ENCODE results near the gene MAPKAPK3.
"Not testable (repeated sequence)": the region's sequence is repeated elsewhere in the genome, so short reads cannot be mapped to it uniquely, and the experiment has no call there.

MAPKAPK3 gene

GRCh38 chr3:50662408-50662807 lies 45.5 kb downstream of the MAPKAPK3 start:
- H4K20me1 ChIP-seq (ENCODE audit: insufficient read depth) = no peaks in the 10 kb centered on the region

DNA sequence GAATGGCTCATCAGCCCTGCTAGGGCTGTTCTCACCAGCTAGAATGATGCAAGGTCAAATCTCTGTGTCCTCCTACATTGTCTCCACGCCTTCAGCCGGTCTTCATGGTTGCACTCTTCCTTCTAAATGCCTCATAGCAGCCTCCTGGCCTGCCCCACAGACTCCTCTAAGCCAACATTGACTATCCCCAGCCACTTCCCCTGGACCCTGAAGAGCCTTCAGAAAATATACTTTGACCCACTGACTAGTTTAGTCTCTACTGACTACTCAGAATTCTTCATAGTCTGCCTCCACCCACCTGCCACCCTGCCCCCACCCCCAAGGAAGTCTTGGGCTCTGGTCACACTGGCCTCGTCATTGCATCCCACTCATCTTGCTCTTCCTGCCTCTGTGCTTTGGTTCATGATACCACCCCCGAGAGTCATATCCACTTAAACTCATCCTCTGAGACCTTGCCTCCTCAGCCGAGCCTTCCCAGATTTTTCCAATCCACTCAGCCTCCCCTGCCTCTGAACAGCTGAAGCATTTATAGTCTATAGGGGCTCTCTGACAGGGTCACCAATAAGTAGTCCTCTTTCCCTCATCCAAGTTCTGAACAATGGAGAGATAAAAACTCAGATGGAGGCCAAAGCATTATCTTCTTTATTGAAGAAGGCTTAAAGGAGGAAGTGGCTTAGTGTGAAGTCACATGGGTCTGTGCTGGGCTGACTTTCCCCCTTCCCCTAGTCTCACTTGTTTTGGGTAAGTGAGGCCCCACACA lies 48.3 kb downstream of the MAPKAPK3 start:
- no peak overlapping the region for H3K9ac ChIP-seq
- H3K4me2 ChIP-seq = no peak overlapping the region
- H4K20me1 ChIP-seq (ENCODE audit: insufficient read depth) = no peaks in the 10 kb centered on the region
- no peaks in the 10 kb centered on the region for H3K27me3 ChIP-seq (ENCODE audit: insufficient read depth, low read depth)
- no peak overlapping the region for H3K4me3 ChIP-seq (IDR thresholded peaks at IDR 0.05; ENCODE audit: insufficient read depth, low read depth, low read length)
- H3K79me2 ChIP-seq (ENCODE audit: insufficient read depth, low read depth) = no peaks in the 10 kb centered on the region
- H2AFZ ChIP-seq (ENCODE audit: low read depth) = no peak overlapping the region
- TF ChIP-seq, protein P1, sequence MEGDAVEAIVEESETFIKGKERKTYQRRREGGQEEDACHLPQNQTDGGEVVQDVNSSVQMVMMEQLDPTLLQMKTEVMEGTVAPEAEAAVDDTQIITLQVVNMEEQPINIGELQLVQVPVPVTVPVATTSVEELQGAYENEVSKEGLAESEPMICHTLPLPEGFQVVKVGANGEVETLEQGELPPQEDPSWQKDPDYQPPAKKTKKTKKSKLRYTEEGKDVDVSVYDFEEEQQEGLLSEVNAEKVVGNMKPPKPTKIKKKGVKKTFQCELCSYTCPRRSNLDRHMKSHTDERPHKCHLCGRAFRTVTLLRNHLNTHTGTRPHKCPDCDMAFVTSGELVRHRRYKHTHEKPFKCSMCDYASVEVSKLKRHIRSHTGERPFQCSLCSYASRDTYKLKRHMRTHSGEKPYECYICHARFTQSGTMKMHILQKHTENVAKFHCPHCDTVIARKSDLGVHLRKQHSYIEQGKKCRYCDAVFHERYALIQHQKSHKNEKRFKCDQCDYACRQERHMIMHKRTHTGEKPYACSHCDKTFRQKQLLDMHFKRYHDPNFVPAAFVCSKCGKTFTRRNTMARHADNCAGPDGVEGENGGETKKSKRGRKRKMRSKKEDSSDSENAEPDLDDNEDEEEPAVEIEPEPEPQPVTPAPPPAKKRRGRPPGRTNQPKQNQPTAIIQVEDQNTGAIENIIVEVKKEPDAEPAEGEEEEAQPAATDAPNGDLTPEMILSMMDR (conservative IDR thresholded peaks at IDR 0.05; ENCODE audit: low read depth, low read length) = no peak
- no peaks in the 10 kb centered on the region for H3K4me1 ChIP-seq (ENCODE audit: low read depth, poor library complexity, severe bottlenecking)
- no peak overlapping the region for H3K27ac ChIP-seq
- no peaks in the 10 kb centered on the region for H3K36me3 ChIP-seq (ENCODE audit: insufficient read depth)

More at GRCh38 chr3:50662408-50662807, 45.5 kb downstream of the MAPKAPK3 start:
- TF ChIP-seq, protein P1 (conservative IDR thresholded peaks at IDR 0.05; ENCODE audit: low read depth, low read length) = no peak
- Histone ChIP-seq H3K4me3 (IDR thresholded peaks at IDR 0.05; ENCODE audit: insufficient read depth, low read depth, low read length) (no peak overlapping the region), H2AFZ (ENCODE audit: low read depth) (no peak overlapping the region), H3K27me3 (ENCODE audit: insufficient read depth, low read depth) (no peaks in the 10 kb centered on the region), H3K36me3 (ENCODE audit: insufficient read depth) (no peaks in the 10 kb centered on the region), H3K9ac (no peak overlapping the region), H3K4me1 (ENCODE audit: low read depth, poor library complexity, severe bottlenecking) (no peaks in the 10 kb centered on the region), H3K79me2 (ENCODE audit: insufficient read depth, low read depth) (no peaks in the 10 kb centered on the region), H3K4me2 (no peak overlapping the region), H3K27ac (no peak overlapping the region)

DNA sequence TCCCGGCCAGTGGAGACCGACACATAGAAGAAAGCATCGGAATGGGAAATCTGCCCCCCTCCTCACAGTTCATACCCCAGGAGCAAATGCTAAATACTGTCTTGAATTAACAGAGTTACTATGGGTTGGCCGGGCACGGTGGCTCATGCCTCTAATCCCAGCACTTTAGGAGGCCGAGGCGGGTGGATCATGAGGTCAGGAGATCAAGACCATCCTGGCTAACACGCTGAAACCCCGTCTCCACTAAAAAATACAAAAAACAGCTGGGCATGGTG lies 48.8 kb downstream of the MAPKAPK3 start:
- not testable (repeated sequence) for H3K4me3 ChIP-seq (IDR thresholded peaks at IDR 0.05; ENCODE audit: insufficient read depth, low read depth, low read length); H3K9ac ChIP-seq; H2AFZ ChIP-seq (ENCODE audit: low read depth); H3K27ac ChIP-seq; H4K20me1 ChIP-seq (ENCODE audit: insufficient read depth); H3K36me3 ChIP-seq (ENCODE audit: insufficient read depth); H3K4me1 ChIP-seq (ENCODE audit: low read depth, poor library complexity, severe bottlenecking); H3K27me3 ChIP-seq (ENCODE audit: insufficient read depth, low read depth); H3K4me2 ChIP-seq; H3K79me2 ChIP-seq (ENCODE audit: insufficient read depth, low read depth)

- H3K4me3 ChIP-seq (IDR thresholded peaks at IDR 0.05; ENCODE audit: insufficient read depth, low read depth, low read length) = no peak overlapping the region
- no peaks in the 10 kb centered on the region for H4K20me1 ChIP-seq (ENCODE audit: insufficient read depth)
- H3K9ac ChIP-seq = no peak overlapping the region
- no peak overlapping the region for H3K4me2 ChIP-seq
- TF ChIP-seq, protein P1 (conservative IDR thresholded peaks at IDR 0.05; ENCODE audit: low read depth, low read length) = no peak
- no peak overlapping the region for H2AFZ ChIP-seq (ENCODE audit: low read depth)
- no peaks in the 10 kb centered on the region for H3K4me1 ChIP-seq (ENCODE audit: low read depth, poor library complexity, severe bottlenecking)
- H3K79me2 ChIP-seq (ENCODE audit: insufficient read depth, low read depth) = no peaks in the 10 kb centered on the region
- H3K27me3 ChIP-seq (ENCODE audit: insufficient read depth, low read depth) = no peaks in the 10 kb centered on the region
- no peaks in the 10 kb centered on the region for H3K36me3 ChIP-seq (ENCODE audit: insufficient read depth)
- H3K27ac ChIP-seq = no peak overlapping the region
These were observed 49.9 kb downstream of the MAPKAPK3 start for GRCh38 chr3:50666837-50667236.

GRCh38 chr3:50671331-50671730 lies 54.4 kb downstream of the MAPKAPK3 start:
- H3K27ac ChIP-seq = no peak overlapping the region
- H3K4me2 ChIP-seq = no peak overlapping the region
- TF ChIP-seq, protein P1 (conservative IDR thresholded peaks at IDR 0.05; ENCODE audit: low read depth, low read length) = no peak
- no peaks in the 10 kb centered on the region for H3K79me2 ChIP-seq (ENCODE audit: insufficient read depth, low read depth)
- no peaks in the 10 kb centered on the region for H3K36me3 ChIP-seq (ENCODE audit: insufficient read depth)
- H2AFZ ChIP-seq (ENCODE audit: low read depth) = no peak overlapping the region
- no peak overlapping the region for H3K9ac ChIP-seq
- H3K4me1 ChIP-seq (ENCODE audit: low read depth, poor library complexity, severe bottlenecking) = peaks cover 6% of the 10 kb centered on the region
- H3K27me3 ChIP-seq (ENCODE audit: insufficient read depth, low read depth) = peaks cover 9% of the 10 kb centered on the region; the same call in 1 of the 2 replicates
- no peak overlapping the region for H3K4me3 ChIP-seq (IDR thresholded peaks at IDR 0.05; ENCODE audit: insufficient read depth, low read depth, low read length)
- no peaks in the 10 kb centered on the region for H4K20me1 ChIP-seq (ENCODE audit: insufficient read depth)

All from KMS-11 (cell line).